ENCODE data around the gene SETBP1.

The SETBP1 gene

DNA sequence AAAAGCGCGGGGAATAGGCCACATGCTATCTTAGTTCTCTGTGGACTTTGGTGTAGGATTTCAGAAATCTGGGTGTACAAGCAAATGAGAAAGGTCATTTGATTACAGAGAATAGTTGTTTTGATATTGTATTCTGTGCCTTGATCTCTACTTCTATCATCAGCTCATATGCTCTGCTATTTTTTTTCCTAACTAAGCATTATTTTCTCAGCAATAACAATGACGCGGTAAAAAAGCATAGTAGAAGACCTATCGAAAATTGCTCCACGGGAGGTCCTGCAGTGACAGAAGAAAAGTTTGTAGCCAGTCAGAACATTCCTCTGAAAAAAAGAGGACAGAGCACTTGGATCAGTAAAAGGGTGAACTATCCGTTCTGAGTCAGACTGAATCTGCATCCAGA lies 2.8 kb upstream of the SETBP1 start:
- DNase-seq = no peak
- in situ Hi-C loops (cut with MboI; ENCODE audit: low pct_unique_long_range_greater_than_20kb, low sequenced_read_pairs) = no loop called here

DNA sequence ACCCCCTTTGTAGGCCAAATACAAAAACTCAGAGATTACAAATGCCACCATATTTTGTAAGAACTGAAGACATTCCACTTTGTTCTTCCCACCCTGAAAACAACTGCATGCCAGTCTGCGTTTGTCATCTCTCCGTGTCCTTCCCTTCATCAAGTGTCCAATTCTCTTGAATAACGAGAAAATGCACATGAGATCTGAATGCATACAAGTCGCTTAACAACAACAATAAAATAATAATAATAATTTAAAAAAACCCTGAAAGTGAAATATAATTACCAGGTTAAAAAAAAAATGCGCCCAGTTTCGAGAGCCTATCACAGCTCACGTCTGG lies 2.0 kb upstream of the SETBP1 start:
- no peak for DNase-seq
- in situ Hi-C loops (cut with MboI; ENCODE audit: low pct_unique_long_range_greater_than_20kb, low sequenced_read_pairs) = no loop called here

DNA sequence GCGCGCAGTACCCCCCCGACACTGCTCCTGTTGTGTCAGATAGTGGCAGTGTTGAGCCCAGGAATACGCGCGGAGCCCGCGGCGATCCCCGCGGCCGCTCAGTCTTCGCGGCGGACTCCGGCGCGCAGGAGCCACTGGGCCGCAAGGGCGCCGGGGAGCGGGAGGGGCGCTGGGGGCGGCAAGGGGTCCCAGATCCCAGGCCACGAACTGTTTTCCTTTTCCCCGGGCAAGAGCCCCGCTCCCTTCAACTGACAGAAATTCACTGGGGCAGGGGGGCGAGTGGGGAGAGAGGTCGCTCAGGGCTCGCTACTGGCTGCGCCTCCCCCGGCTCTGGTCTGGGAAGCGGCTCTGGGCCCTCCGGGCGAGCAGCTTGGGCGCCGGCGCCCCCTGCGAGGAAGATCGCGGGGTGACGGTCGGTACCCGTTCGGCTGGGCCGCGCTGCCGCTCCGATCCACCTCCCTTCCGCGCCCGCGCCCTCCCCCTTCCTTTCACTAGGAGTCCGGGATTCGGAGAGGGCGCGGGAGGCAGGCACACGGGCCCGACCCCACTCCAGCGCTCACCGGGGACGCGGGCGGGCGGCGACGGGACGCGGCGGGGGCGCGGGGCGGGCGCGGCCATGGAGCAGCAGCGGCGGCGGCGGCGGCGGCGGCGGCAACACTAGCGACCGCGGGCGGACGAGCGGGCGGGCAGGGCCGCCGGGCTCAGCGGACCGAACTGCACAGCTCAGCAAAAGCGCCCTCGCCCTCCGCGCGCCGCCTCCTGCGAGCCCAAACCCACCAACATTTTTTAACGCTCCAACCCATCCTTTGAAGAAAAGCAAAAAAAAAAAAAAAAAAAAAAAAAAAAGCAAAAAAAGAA lies 1.4 kb upstream of the SETBP1 start:
- DNase-seq = peak; percentile 77
- in situ Hi-C loops (cut with MboI; ENCODE audit: low pct_unique_long_range_greater_than_20kb, low sequenced_read_pairs) = no loop called here

DNA sequence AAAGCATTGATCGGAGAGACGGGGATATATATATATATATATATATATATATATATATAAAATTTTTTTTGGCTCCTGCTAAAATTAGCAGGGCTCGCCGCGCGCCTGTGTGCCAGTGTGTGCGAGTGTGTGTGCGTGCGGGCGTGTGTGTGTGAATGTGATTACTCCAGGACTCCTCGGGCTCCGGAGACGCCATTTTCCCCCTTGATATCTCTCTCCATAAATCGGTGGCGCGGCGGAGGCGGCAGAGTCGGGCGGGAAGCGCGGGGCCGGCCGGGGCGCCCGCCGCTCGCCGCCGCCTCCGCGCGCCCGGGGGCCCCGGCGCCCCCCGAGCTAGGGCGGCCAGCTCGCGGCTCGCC lies 795 bp upstream of the SETBP1 start:
- peak; percentile 9 for DNase-seq
- in situ Hi-C loops (cut with MboI; ENCODE audit: low pct_unique_long_range_greater_than_20kb, low sequenced_read_pairs) = no loop called here

DNA sequence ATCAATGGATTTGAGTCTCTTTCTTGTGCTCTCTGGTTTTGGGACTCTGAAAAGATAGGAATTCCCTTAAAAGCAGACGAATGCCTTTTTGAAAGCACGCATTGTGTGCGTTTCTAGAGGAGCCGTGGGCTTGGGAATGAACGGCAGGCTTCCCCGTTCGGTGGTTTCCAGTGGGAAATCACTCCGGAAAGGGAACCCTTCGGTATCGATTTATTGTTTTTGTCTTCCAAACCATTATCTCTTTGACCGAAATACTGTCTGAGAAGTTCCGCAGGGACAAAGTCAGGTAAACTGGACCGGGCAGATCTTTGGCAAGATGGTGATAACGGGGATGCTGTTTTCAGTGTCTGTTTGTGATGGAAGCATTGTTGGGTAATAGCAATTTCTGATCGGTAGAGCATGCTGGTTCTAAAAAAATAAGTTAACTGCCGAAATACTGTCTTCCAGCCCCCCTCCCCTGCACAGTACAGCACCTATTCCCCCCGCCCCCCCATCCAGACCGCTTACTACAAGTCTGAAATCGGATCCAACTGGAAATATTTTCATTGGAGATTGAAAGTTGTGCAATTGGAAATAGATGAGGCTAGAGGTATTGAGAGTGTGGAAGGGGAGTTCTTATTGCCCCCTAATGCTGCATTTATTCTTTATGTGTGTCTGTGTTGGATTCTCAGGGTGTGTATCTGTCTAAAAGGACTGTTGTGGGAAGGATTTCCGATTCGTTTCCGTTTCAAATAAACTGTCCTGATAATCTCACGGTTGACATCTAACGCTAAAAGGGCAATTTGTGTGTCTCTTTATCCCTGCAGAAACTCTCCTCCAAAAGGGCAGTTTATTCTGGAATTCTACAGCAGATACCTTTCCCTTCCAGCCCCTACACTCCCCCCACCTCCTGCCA lies 635 bp downstream of the SETBP1 start:
- no peak for DNase-seq
- in situ Hi-C loops (cut with MboI; ENCODE audit: low pct_unique_long_range_greater_than_20kb, low sequenced_read_pairs) = no loop called here

DNA sequence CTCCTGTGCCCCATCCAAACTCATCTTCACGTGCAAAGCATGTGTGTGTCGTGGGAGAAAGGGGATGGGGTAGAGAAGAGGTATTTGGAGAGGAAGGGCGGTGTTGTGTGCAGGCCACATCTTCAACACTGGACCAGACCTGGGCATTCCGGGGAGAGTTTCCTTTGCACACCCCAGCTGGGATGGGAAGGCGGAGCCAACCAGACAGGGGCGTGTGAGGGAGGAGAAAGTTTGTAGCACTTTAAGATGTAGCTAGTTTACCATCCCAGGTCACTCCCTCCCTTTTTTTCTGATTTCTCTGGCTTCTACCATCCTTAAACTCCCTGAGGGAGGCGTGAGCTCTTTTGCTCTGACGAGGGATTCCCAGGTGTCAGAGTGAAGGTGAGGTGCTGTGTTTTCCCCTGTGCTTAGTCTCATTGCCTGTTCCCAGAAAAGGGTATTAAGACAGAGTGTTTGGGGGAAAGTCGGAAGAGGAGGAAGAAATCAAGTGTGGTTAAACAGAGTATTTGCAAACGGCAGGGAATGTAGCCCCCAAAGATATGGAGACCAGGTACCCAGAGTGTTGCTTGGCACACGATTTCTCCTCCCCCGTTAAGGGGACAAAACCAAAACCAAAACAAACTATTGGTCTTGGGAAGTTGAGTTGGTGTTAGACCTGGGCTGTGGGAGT lies 1.6 kb downstream of the SETBP1 start:
- in situ Hi-C loops (cut with MboI; ENCODE audit: low pct_unique_long_range_greater_than_20kb, low sequenced_read_pairs) = no loop called here
- DNase-seq = no peak

DNA sequence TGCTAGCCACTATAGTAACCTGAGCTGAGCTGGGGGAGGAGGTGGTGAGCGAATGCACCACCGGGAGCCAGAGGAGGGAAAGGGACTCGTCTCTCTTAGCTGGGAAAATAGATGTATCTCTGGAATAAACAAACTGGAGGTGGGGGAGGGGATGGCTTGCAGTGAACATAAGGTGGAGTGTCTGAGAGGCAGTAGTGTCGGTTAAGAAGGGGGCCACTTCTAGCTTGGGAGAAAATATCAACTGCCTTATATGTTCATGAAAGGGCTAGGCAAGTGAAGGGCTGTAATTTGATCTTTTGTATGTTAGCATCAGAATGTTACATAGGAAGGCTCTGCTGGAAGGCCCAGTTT lies 2.2 kb downstream of the SETBP1 start:
- in situ Hi-C loops (cut with MboI; ENCODE audit: low pct_unique_long_range_greater_than_20kb, low sequenced_read_pairs) = no loop called here
- no peak for DNase-seq

DNA sequence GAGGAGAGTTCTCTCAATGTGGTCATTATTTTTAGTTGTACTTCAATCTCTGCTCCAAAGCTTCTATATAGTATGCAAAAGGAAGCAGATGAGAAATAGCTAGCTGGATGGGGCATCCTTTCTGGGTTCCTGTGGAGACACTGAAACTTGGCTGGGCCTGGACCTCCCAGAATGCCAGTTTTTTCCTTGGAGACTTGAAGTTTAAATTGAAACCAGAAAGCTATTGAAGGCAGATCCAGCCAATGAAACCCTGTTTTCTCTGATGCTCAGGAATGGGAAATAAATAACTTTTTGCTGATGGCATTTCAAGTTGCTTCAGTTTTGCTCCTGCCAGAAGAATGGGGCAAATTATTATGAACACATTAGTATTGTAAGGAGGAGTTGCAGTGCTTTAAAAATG lies 2.9 kb downstream of the SETBP1 start:
- in situ Hi-C loops (cut with MboI; ENCODE audit: low pct_unique_long_range_greater_than_20kb, low sequenced_read_pairs) = no loop called here
- no peak for DNase-seq

DNA sequence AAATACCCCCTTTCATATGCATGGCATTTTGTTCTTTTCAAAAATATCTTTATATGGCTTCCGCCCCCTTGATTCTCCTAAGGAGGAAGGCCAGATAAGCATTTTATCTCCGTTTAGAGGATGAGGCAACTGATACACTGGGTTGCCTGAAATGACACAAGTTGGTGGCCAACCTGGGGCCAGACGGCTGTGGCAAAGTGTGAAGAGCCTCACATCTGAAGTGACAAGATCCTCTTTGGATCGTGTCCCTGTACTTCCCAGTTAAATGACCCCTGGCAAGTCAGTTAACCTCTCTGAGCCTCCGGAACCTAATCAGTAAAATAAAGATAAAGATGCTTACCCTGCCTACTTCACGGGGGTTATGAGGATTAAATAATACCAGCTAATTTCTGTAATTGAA lies 4.6 kb downstream of the SETBP1 start:
- no peak for DNase-seq
- in situ Hi-C loops (cut with MboI; ENCODE audit: low pct_unique_long_range_greater_than_20kb, low sequenced_read_pairs) = no loop called here

DNA sequence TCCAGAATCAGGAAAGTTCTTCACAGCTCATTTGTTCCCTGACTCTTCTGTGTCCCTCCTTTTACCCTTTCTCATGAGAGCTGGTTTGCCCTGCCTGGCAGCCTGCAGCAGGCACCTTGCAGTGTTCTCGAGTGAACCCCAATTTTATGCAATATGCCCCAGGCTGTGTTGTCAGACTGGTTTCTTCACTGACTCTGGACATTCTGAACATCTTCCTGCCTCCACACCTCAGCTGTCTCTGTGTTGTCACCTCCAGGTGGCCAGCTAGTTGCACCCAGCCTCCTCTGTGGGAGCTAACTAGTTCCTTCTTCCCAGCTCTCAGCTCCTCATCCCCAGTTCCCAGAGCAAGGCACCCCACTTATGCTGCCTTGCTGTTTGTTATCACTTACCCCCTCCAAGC lies 5.5 kb downstream of the SETBP1 start:
- in situ Hi-C loops (cut with MboI; ENCODE audit: low pct_unique_long_range_greater_than_20kb, low sequenced_read_pairs) = no loop called here
- no peak for DNase-seq

DNA sequence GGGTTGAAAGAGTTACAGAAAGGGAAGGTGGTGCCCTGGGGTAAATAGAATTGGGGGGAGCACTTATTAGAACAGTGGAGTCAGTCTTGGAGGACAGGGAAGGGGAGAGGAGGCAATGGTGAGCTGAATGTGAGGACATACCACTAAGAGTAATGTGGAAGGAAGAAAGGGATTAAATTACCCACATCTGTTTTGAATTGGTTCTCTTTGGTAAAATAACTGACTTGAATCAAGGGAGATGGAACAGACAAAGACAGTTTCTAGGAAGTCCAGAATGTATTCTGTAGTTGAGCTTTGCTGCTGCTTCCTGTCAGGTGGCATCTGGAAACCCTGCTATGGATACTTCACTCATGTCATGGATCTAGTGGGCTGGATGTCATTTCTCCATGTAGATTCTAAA lies 6.7 kb downstream of the SETBP1 start:
- in situ Hi-C loops (cut with MboI; ENCODE audit: low pct_unique_long_range_greater_than_20kb, low sequenced_read_pairs) = no loop called here
- no peak for DNase-seq

DNA sequence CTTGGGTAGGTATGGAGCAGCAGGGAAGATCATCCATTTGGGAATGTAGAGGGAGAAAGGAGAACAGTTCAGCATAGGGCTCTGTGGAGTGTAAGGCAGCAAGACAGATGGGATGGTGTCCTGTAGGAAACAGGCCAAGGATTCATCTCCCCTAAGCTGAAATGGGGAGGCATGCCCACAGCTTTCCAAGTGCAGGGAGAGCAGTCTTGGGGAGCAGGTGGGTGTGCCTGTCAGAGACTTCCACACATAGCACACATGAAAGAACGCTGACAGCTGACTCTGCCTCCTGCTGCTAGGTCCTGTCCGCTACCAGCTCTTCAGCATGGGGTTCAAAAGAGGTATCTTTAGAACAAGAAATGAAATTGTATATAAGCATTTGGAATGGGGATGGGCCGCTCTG lies 9.0 kb downstream of the SETBP1 start:
- in situ Hi-C loops (cut with MboI; ENCODE audit: low pct_unique_long_range_greater_than_20kb, low sequenced_read_pairs) = no loop called here
- no peak for DNase-seq

DNA sequence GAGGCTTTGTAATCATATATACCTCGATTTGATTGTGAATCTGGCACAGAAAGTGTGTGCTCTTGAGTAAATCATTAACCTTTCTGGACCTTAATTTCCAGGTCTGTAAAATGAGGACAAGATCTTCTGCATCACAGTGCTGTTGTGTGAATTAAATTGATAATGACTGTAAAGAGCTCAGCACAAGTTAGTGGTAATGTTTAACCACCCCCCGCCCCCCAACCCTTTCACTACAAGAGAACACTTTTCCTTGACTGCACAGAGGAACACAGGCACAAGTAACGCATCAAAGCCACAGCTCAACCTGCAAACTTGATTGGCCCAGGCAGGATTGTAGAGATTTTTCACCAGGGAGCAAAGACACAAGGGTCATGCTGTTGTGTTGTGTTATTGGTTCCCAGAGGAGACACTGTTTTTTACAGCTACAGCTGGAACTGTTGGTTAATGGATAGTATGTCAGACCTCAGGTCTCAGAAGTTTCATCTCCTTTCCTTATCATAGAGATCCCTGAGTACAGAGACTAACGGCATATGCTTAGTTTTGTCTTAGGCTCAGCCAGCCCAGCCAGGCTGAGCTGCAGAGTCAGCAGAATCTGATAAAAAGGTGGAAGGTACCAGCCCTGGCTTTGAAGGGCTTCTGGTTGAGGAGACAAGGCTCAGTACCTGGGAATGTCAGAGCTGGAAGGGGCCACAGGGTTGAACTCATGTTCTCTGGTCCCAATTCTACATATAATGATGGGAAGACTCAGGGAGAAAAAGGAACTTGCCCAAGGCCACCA lies 10.6 kb downstream of the SETBP1 start:
- in situ Hi-C loops (cut with MboI; ENCODE audit: low pct_unique_long_range_greater_than_20kb, low sequenced_read_pairs) = no loop called here
- no peak for DNase-seq

DNA sequence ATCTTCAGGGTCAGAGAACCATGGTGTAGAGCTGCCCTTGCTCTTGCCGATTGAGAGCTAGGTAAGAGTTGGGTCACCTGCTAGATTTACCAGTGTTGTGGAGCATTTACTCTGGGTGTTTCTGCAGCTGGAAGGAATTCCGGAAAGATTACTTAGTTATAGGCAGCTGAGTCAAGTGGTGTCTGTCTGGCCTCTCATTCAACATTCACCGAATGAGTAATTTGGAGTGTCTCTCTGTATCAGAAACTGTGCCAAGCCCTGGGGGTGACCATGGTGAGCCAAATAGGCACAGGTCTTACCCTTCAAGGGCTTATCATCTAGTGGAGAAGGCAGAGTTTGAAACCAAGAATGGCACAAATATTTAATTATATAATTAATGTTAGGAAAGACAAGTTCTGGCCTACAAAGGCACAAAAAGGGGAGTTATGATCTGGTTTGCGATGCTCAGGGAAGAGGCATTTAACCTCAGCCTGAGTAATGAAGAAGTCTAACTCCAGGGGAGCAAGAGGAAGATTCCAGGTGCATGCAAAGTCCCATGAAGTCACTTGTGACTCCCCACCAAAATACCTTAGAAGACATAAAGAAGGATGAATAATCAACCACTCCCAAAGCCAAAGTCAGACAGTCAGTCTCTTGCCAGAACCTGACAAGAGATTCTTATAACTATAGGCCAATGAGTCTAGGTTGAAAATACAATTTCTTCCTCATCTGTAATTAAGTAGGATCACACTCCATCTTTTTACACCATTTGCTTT lies 12.5 kb downstream of the SETBP1 start:
- DNase-seq = no peak
- in situ Hi-C loops (cut with MboI; ENCODE audit: low pct_unique_long_range_greater_than_20kb, low sequenced_read_pairs) = no loop called here

DNA sequence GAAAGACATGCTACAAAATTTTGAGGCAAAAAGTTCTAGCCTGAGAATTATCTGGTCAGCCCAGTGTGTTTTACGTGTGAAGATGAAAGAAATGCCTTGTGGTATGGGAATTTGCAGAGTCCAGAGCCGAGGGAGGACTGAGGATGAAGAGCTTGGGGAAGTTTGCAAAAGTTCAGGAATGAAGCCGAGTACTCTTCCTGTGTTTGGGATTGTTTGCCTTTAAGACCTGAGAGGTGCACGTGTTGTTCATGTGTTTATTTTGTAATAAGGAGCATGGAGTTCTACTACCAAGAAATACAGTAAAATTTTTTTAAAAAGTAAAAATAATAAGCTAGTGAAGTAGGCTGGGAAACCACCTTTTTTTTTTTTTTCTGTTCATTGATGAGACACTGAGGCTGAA lies 14.8 kb downstream of the SETBP1 start:
- in situ Hi-C loops (cut with MboI; ENCODE audit: low pct_unique_long_range_greater_than_20kb, low sequenced_read_pairs) = no loop called here
- no peak for DNase-seq

DNA sequence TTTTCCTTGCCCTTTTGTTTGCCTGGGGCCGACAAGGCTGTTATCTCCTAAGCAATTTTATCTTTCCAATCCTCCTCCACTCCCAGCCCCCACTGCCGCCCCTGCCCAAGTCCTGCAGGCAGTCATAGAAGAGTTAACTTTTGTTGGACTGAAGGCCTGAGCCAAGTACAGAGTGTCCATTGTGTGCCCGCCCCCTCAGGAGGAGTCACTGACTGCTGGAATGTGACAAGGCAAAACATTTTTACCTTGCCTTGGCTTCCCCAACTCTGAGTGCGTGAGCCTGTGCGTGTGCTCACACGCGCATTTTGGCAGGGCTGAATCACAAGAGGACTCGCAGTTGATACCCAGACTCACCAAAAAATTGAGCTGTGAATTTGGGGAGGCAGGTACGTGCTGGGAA lies 16.2 kb downstream of the SETBP1 start:
- no peak for DNase-seq
- in situ Hi-C loops (cut with MboI; ENCODE audit: low pct_unique_long_range_greater_than_20kb, low sequenced_read_pairs) = no loop called here

DNA sequence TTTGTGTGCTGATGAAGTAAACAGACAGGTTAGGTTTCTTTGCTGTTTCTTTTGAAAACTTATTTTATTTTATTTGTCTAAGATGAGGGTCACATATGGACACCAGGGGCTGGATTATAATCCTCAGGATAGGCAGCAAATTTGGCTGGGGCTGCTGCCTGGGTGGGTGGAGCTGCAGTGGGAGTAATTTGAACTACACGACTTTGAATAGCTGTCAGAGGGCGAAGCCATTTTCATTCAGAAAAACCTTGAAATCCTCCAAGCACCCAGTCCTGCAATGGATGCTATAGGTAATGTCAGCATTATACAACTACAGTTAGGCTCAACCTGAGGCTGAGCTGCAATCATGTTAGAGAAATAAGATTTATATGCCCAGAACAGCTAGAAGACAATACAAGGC lies 16.6 kb downstream of the SETBP1 start:
- no peak for DNase-seq
- in situ Hi-C loops (cut with MboI; ENCODE audit: low pct_unique_long_range_greater_than_20kb, low sequenced_read_pairs) = no loop called here

DNA sequence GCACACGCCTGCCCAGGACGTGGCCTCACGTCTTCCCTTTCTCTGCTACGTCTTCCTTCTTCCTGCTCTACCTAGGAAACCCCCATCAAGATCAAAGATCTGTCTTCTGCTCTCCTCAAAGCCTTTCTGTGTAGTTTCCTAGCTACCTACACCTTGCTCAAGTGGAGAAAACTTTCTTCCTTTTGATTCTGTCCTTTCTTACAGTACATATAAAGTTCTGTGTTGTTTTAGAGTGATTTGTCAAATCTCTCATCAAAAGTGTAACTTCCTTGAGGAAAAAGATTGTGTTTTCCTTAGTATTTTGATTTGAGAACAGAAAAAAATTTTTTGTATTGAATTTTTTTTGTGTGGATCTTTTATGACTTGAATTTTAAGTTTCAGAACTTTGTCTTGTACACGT lies 17.8 kb downstream of the SETBP1 start:
- DNase-seq = no peak
- in situ Hi-C loops (cut with MboI; ENCODE audit: low pct_unique_long_range_greater_than_20kb, low sequenced_read_pairs) = no loop called here

Data from KBM-7 (cell line).